HepG2 (cell line): ENCODE data around the gene KTI12. TPM values are rescaled to one million over a fixed set of nuclear protein-coding genes. Genes with fewer than 3 reads are reported as not detected.
"Not testable (repeated sequence)": the region's sequence is repeated elsewhere in the genome, so short reads cannot be mapped to it uniquely, and the experiment has no call there.

Experiments
- ATAC-seq: fragments of 200-7000 bp; cut with Tn5 transposase; 3 replicates; pipeline ENCODE4 v1.9.1; 2020; ENCODE audit warnings: mild to moderate bottlenecking, moderate library complexity
- BruUV-seq: library from RNA; stranded (reverse); fragments of 400-500 nt; replicated peaks from 2 replicates; lab custom pipeline; 2021; lab: Mats Ljungman, UMichigan
- CTCF ChIA-PET: fragments of 300-600 bp; formaldehyde crosslinking; extraction: SDS; loops from one replicate; lab custom pipeline; 2021; ENCODE audit warnings: low total read pairs, inconsistent platforms, low intra/inter-chr PET ratio; lab: Yijun Ruan, JAX
- POLR2A ChIA-PET: fragments of 350-600 bp; sonication (Branson Sonifier 250); formaldehyde crosslinking; loops from one replicate; lab custom pipeline; 2020; ENCODE audit warnings: antibody characterized with exemption, inconsistent platforms; lab: Yijun Ruan, JAX
- DNase-seq: peaks from one replicate; pipeline ENCODE4 v3.0.0-alpha.2; 2015; ENCODE audit warnings: low spot score
- FAIRE-seq: peaks from 3 replicates; lab custom pipeline; 2011; peaks lifted over from hg19 to GRCh38; lab: Jason Lieb, UNC
- H2AFZ ChIP-seq: one replicate; pipeline ENCODE4 v1.6.1; 2011; ENCODE audit warnings: low read length, inconsistent platforms
- H3K27ac ChIP-seq: fragments of 300-600 bp; 3 replicates; pipeline ENCODE4 v1.8.0; 2011; ENCODE audit warnings: mixed run types, mild to moderate bottlenecking, mixed read lengths, low read length, inconsistent platforms; ENCODE audit not compliant: insufficient read depth; ENCODE audit errors: extremely low read length
- H3K27me3 ChIP-seq, 2 experiments: fragments of 200-600 bp in 1 of 2; 2 replicates in 1 of 2; 3 replicates in 1 of 2; pipeline versions ENCODE4 v1.6.0 to v1.8.0; 2011; ENCODE audit warnings: low read length in 2 of 2, mild to moderate bottlenecking in 2 of 2, moderate library complexity in 2 of 2, inconsistent platforms in 1 of 2; ENCODE audit not compliant: insufficient read depth in 2 of 2, control insufficient read depth in 1 of 2
- H3K36me3 ChIP-seq, 2 experiments: fragments of 200-600 bp in 1 of 2; replicated peaks in 1 of 2; 2 replicates in 1 of 2; 3 replicates in 1 of 2; pipeline versions ENCODE4 v1.5.1 to v1.8.0; 2011; ENCODE audit warnings: low read length in 2 of 2, inconsistent platforms in 1 of 2; ENCODE audit not compliant: insufficient read depth in 2 of 2, control insufficient read depth in 1 of 2
- H3K4me1 ChIP-seq: 2 replicates; pipeline ENCODE4 v1.5.1; 2012; ENCODE audit warnings: low read length, inconsistent platforms; ENCODE audit not compliant: insufficient read depth
- H3K4me2 ChIP-seq: 2 replicates; pipeline ENCODE4 v1.6.0; 2011; ENCODE audit warnings: low read depth, low read length, inconsistent platforms
- H3K4me3 ChIP-seq, 3 experiments: fragments of 200-600 bp in 1 of 3; sonication (generic), shearing (Covaris generic) in 1 of 3; replicated peaks in 1 of 3; 2 replicates each; pipeline ENCODE4 v1.5.1; 2011 to 2016; ENCODE audit warnings: low read length in 3 of 3, inconsistent platforms in 2 of 3, low read depth in 2 of 3, mild to moderate bottlenecking in 2 of 3, control low read depth in 1 of 3, mixed read lengths in 1 of 3; ENCODE audit not compliant: insufficient read depth in 1 of 3
- H3K79me2 ChIP-seq: one replicate; pipeline ENCODE4 v1.6.1; 2011; ENCODE audit warnings: low read length, inconsistent platforms; ENCODE audit not compliant: insufficient read depth
- H3K9ac ChIP-seq: 2 replicates; pipeline ENCODE4 v1.6.0; 2011; ENCODE audit warnings: mild to moderate bottlenecking, low read depth, low read length, inconsistent platforms; ENCODE audit not compliant: insufficient read depth
- H3K9me3 ChIP-seq: 2 replicates; pipeline ENCODE4 v1.5.1; 2012; ENCODE audit warnings: mild to moderate bottlenecking, low read length
- H4K20me1 ChIP-seq: 2 replicates; pipeline ENCODE4 v1.6.0; 2011; ENCODE audit warnings: inconsistent platforms, mild to moderate bottlenecking, low read length, moderate library complexity; ENCODE audit not compliant: insufficient read depth
- CEBPG ChIP-seq: IDR thresholded peaks from 2 replicates; pipeline ENCODE4 v1.6.1; 2016
- CHD4 ChIP-seq: fragments of 200-600 bp; sonication (generic); IDR thresholded peaks from 2 replicates; pipeline ENCODE4 v1.7.0; 2017; ENCODE audit warnings: mild to moderate bottlenecking, low read length, borderline replicate concordance
- HNF1A ChIP-seq, 2 experiments: sonication (generic) in 1 of 2; formaldehyde crosslinking in 1 of 2; IDR thresholded peaks; 2 replicates each; pipeline versions ENCODE4 v1.4.0 to v1.6.1; 2016 to 2020; ENCODE audit warnings: borderline replicate concordance in 1 of 2, low read depth in 1 of 2, mild to moderate bottlenecking in 1 of 2, missing genetic modification reagents in 1 of 2
- NONO ChIP-seq, 2 experiments: fragments of 450-650 bp in 1 of 2; sonication (generic) in 1 of 2; formaldehyde crosslinking in 1 of 2; IDR thresholded peaks in 1 of 2; conservative IDR thresholded peaks in 1 of 2; 2 replicates each; pipeline versions ENCODE4 v1.6.1 to v1.8.0; 2017 to 2022; ENCODE audit warnings: mild to moderate bottlenecking in 1 of 2, missing genetic modification reagents in 1 of 2, moderate library complexity in 1 of 2
- PHF21A ChIP-seq: sonication (generic); formaldehyde crosslinking; IDR thresholded peaks from 2 replicates; pipeline ENCODE4 v1.5.0; 2020; ENCODE audit warnings: mild to moderate bottlenecking, missing genetic modification reagents
- SALL1 ChIP-seq: sonication (generic); formaldehyde crosslinking; IDR thresholded peaks from 2 replicates; pipeline ENCODE4 v1.8.0; 2022; ENCODE audit warnings: mild to moderate bottlenecking, missing genetic modification reagents
- SOX13 ChIP-seq, 3 experiments: fragments of 450-650 bp in 1 of 3; sonication (generic) in 1 of 3; formaldehyde crosslinking in 1 of 3; IDR thresholded peaks in 2 of 3; conservative IDR thresholded peaks in 1 of 3; 2 replicates each; pipeline versions ENCODE4 v1.5.0 to v1.6.1; 2016 to 2020; ENCODE audit warnings: antibody characterized with exemption in 1 of 3, mild to moderate bottlenecking in 1 of 3, missing compliant biosample characterization in 1 of 3, missing genetic modification reagents in 1 of 3, moderate library complexity in 1 of 3
- SOX6 ChIP-seq, 2 experiments: fragments of 450-650 bp in 1 of 2; sonication (generic) in 1 of 2; formaldehyde crosslinking in 1 of 2; IDR thresholded peaks; 2 replicates each; pipeline versions ENCODE4 v1.4.0 to v1.6.1; 2017 to 2020; ENCODE audit warnings: antibody characterized with exemption in 1 of 2, mild to moderate bottlenecking in 1 of 2, missing genetic modification reagents in 1 of 2
- ZNF772 ChIP-seq: sonication (generic); formaldehyde crosslinking; IDR thresholded peaks from 2 replicates; pipeline ENCODE4 v1.5.0; 2020; ENCODE audit warnings: mild to moderate bottlenecking, missing genetic modification reagents
- WGBS: methylation state at CpG from one replicate; pipeline ENCODE4 v1.1.6; 2017; ENCODE audit warnings: low lambda C conversion rate; 5-methylcytosine and 5-hydroxymethylcytosine counted together
- in situ Hi-C: cut with HindIII; loops from 2 replicates; pipeline ENCODE4 v1.10.0; 2017; ENCODE audit warnings: low pct_unique_long_range_greater_than_20kb; ENCODE audit not compliant: extremely low pct_ligation_motif_present
- intact Hi-C: fragments of 100-400 bp; cut with micrococcal nuclease; formaldehyde crosslinking; loops from one replicate; pipeline ENCODE4 v1.10.0; 2022; ENCODE audit not compliant: unreplicated experiment
- polyA plus RNA-seq, 8 experiments: library from polyadenylated mRNA; depleted of rRNA in 3 of 8; stranded (reverse) in 7 of 8; unstranded in 1 of 8; fragments of >200 nt; fragmentation: Illumina TruSeq in 4 of 8; extraction: Trizol in 4 of 8; gene quantifications; 2 replicates each; pipeline versions ENCODE4 v1.2.1 to v1.2.3, GENCODE V29; 2011 to 2016; ENCODE audit warnings: low read depth in 4 of 8, missing spikeins in 1 of 8, mixed read lengths in 1 of 8; ENCODE audit not compliant: insufficient read depth in 1 of 8
- total RNA-seq, 5 experiments: library from RNA; depleted of rRNA; stranded (reverse); fragments of >200 nt; fragmentation: Illumina TruSeq; extraction: Trizol; gene quantifications; 2 replicates each; pipeline ENCODE4 v1.2.3, GENCODE V29; 2016; ENCODE audit warnings: low read depth in 1 of 5

Gene KTI12
- total and polyA plus RNA-seq, 2 of the 13 experiments (the other 11 are each of a cell fraction or from before 2014, with no cell fraction given) = 7.4 to 10.2 TPM

GRCh38 chr1:52032124-52032784, 1.4 kb downstream of the KTI12 start:
- ChIA-PET POLR2A (interaction anchor here (2.0 to 2.6 kb wide), 2 partner anchors 16 to 23 kb away, joined by 4 to 25 read pairs; partner anchors contain the start of genes BTF3L4 and TXNDC12), CTCF (no interaction called here)
- Histone ChIP-seq H2AFZ (no peak overlapping the region), H3K27me3 (no peaks in the 10 kb centered on the region; a peak in 1 of 5 replicates), H3K79me2 (peaks cover 35% of the 10 kb centered on the region), H3K27ac (peak overlapping the region; percentile 0), H3K36me3 (no peaks in the 10 kb centered on the region; a peak in 1 of 5 replicates), H3K9ac (peak overlapping the region; percentile 90), H4K20me1 (no peaks in the 10 kb centered on the region), H3K4me1 (peaks cover 73% of the 10 kb centered on the region), H3K9me3 (no peaks in the 10 kb centered on the region), H3K4me2 (peak overlapping the region; percentile 94), H3K4me3 (peak overlapping the region; percentile 75 to 95 (median 88))
- in situ Hi-C loops = no loop called here
- DNase-seq = no peak
- 0 out of 2 replicates have a peak, but pooled peaks have one; percentile 26 for TF ChIP-seq ZNF772 (CRISPR knock-in tag)
- no peak for TF ChIP-seq NONO (IDR thresholded peaks at IDR 0.05)
- no peak for TF ChIP-seq NONO (CRISPR knock-in tag; conservative IDR thresholded peaks at IDR 0.05)
- intact Hi-C loops = no loop called here
- WGBS = 27% methylated on average over 5 of the region's 5 CpGs
- ATAC-seq = peak; percentile 21
- no TSS peak for BruUV-seq
- FAIRE-seq = no peak

- H3K4me1 ChIP-seq = peaks cover 52% of the 10 kb centered on the region
- H2AFZ ChIP-seq; H3K4me3 ChIP-seq; H3K27me3 ChIP-seq; CTCF ChIA-PET; BruUV-seq; H4K20me1 ChIP-seq; H3K9me3 ChIP-seq; ATAC-seq; in situ Hi-C loops; H3K9ac ChIP-seq; TF ChIP-seq HNF1A (CRISPR knock-in tag; IDR thresholded peaks at IDR 0.05; ENCODE audit: borderline replicate concordance); SOX6 (IDR thresholded peaks at IDR 0.05); SOX13 (IDR thresholded peaks at IDR 0.05): not testable (repeated sequence)
- DNase-seq (peak; percentile 34), FAIRE-seq (peak; percentile 47)
- H3K79me2 ChIP-seq = peaks cover 35% of the 10 kb centered on the region
- H3K27ac ChIP-seq = peak overlapping the region; percentile 41
- intact Hi-C loops = loop anchor here (2.0 kb wide), 1 partner anchor 26 kb away; the partner anchor contains the start of gene TXNDC12
- H3K4me2 ChIP-seq = peak overlapping the region; percentile 25
- WGBS = 23% methylated on average over 5 of the region's 5 CpGs
- POLR2A ChIA-PET = interaction anchor here (1.1 to 2.7 kb wide), 3 partner anchors 8 to 28 kb away, joined by 3 to 15 read pairs (median 3); partner anchors contain the start of gene TXNDC12
- peaks cover 1 to 22% of the 10 kb centered on the region in 2 experiments; a peak in 2 of 5 replicates for H3K36me3 ChIP-seq
- TF ChIP-seq CEBPG (CRISPR knock-in tag) = peak; percentile 43; the same call in 1 of the 2 replicates
- TF ChIP-seq HNF1A (IDR thresholded peaks at IDR 0.05; ENCODE audit: low read depth) = 0 out of 2 replicates have a peak, but pooled peaks have one; percentile 2
- peak; percentile 35; the same call in 1 of the 2 replicates for TF ChIP-seq CHD4
- TF ChIP-seq SALL1 (CRISPR knock-in tag) = peak; percentile 47
- 0 out of 2 replicates have a peak, but pooled peaks have one; percentile 39 for TF ChIP-seq PHF21A (CRISPR knock-in tag)
- TF ChIP-seq SOX6 (CRISPR knock-in tag; IDR thresholded peaks at IDR 0.05) = peak; percentile 23; the same call in 1 of the 2 replicates
- peak in 1 of 2 experiments; percentile 59; a peak in 2 of 4 replicates for TF ChIP-seq SOX13 (CRISPR knock-in tag; conservative IDR thresholded peaks at IDR 0.05 in 1 of 2, IDR thresholded peaks at IDR 0.05 in 1 of 2)
Measured at GRCh38 chr1:52028839-52029238, 4.8 kb downstream of the KTI12 start.
